Mammary epithelial cell (primary cell): ENCODE measurements around the gene CCNL2.

Experiments
- CTCF ChIP-seq, 2 donors: IDR thresholded peaks in 1 of 2; conservative IDR thresholded peaks in 1 of 2; 2 replicates each; pipeline ENCODE4 v1.5.1; 2011 to 2012; ENCODE audit warnings: inconsistent platforms in 2 of 2, low read length in 2 of 2, mild to moderate bottlenecking in 2 of 2, control low read depth in 1 of 2, low read depth in 1 of 2; ENCODE audit not compliant: insufficient read depth in 1 of 2; ENCODE audit errors: extremely low read depth in 1 of 2
- EZH2 ChIP-seq: IDR thresholded peaks from 2 replicates; pipeline ENCODE4 v1.6.1; 2012; ENCODE audit warnings: low read length, inconsistent platforms, borderline replicate concordance

- TF ChIP-seq CTCF (conservative IDR thresholded peaks at IDR 0.05 in 1 of 2, IDR thresholded peaks at IDR 0.05 in 1 of 2; ENCODE audit: extremely low read depth in 1 of 2, insufficient read depth in 1 of 2, low read depth in 1 of 2, low read length in 2 of 2) (no peak), EZH2 (no peak)
Observed at GRCh38 chr1:1423245-1423597, 24.1 kb upstream of the CCNL2 start.
